ENCODE measurements around the gene BUB1B.

BUB1B gene

DNA sequence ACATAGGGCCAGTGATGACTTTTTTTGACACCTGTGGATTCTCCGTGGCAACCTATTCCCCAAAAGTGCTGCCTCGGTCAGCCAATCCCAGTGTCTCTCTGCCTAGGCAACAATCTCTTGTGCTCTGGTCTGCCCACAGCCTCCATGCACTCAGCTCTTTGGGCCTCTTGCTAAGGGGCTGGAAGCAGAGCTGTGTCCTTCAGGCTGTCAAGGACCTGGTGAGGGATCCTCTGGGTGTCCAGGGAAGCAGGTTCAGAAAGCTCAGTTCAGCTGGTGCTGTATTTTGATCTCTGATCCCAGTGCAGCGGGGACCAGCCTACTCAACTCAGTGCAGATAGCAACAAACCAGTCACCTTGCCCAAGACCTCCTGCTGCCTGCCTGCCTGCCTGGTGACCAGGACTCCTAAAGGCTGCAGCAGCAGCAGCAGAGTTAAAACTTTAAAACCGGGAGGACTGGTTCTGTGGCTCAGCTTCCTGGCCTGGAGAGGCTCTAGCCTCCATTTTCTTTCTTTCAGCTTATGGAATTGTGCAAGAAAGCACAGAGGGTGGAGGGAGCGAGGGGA lies 84.2 kb downstream of the BUB1B start:
- Mint-ChIP-seq H3K4me1 (ENCODE audit: low read depth) (no peaks in the 10 kb centered on the region), H3K36me3 (ENCODE audit: low read depth) (no peaks in the 10 kb centered on the region), H3K9me3 (no peaks in the 10 kb centered on the region), H3K4me3 (no peak overlapping the region), H3K27ac (no peak overlapping the region), H3K27me3 (peaks cover 45% of the 10 kb centered on the region)
- intact Hi-C loops (cut with micrococcal nuclease), result no loop called here

- Mint-ChIP-seq H3K9me3 (no peaks in the 10 kb centered on the region), H3K4me1 (ENCODE audit: low read depth) (no peaks in the 10 kb centered on the region), H3K27ac (no peak overlapping the region), H3K27me3 (peaks cover 41% of the 10 kb centered on the region), H3K36me3 (ENCODE audit: low read depth) (no peaks in the 10 kb centered on the region), H3K4me3 (no peak overlapping the region)
- intact Hi-C loops (cut with micrococcal nuclease), result no loop called here
Measured at GRCh38 chr15:40245666-40246450, 85.0 kb downstream of the BUB1B start.

DNA sequence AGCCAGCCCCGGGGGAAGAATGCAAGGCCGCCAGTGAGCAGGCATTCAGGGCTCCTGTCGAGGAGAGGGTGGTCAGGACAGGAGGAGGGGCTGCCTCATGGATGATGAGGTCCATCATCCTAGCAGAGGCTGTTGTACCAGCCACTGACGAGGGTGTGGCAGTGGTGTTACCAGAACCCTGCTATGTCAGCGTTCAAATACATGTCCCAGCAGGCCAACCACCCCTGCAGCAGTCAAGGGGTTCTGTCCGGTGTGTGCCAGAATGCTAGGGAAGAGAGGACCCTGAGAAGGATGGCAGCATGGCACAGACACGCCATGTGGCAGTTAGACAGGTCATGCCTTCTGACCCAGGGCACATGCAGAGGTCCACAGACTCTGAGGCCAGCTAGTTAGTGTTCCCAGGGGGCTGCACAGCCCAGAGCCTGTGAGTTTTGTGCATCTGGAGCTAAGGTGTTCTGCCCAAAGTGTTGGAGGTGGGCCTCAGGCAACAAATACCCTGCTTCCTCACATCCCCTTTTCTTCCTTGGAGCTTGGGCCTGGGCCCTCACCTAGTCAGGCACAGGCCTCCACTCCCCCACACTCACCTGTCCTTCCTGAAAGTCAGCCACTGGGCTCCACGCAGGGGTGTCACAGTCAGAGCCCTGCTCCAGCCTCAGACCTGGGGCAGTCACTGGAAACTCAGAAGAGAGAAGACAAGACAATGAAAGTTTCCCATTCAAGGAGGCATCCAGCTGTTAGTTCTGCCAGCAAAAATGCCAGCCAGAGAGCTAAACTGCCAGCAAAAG lies 85.8 kb downstream of the BUB1B start:
- H3K4me3 Mint-ChIP-seq, result no peak overlapping the region
- no peaks in the 10 kb centered on the region for H3K9me3 Mint-ChIP-seq
- no peak overlapping the region for H3K27ac Mint-ChIP-seq
- no peaks in the 10 kb centered on the region for H3K36me3 Mint-ChIP-seq (ENCODE audit: low read depth)
- no peaks in the 10 kb centered on the region for H3K4me1 Mint-ChIP-seq (ENCODE audit: low read depth)
- intact Hi-C loops (cut with micrococcal nuclease), result no loop called here
- peaks cover 44% of the 10 kb centered on the region for H3K27me3 Mint-ChIP-seq

GRCh38 chr15:40247406-40247971 lies 86.6 kb downstream of the BUB1B start:
- intact Hi-C loops (cut with micrococcal nuclease), result no loop called here
- Mint-ChIP-seq H3K9me3 (no peaks in the 10 kb centered on the region), H3K27ac (no peak overlapping the region), H3K4me3 (no peak overlapping the region), H3K36me3 (ENCODE audit: low read depth) (no peaks in the 10 kb centered on the region), H3K27me3 (peaks cover 48% of the 10 kb centered on the region), H3K4me1 (ENCODE audit: low read depth) (no peaks in the 10 kb centered on the region)

DNA sequence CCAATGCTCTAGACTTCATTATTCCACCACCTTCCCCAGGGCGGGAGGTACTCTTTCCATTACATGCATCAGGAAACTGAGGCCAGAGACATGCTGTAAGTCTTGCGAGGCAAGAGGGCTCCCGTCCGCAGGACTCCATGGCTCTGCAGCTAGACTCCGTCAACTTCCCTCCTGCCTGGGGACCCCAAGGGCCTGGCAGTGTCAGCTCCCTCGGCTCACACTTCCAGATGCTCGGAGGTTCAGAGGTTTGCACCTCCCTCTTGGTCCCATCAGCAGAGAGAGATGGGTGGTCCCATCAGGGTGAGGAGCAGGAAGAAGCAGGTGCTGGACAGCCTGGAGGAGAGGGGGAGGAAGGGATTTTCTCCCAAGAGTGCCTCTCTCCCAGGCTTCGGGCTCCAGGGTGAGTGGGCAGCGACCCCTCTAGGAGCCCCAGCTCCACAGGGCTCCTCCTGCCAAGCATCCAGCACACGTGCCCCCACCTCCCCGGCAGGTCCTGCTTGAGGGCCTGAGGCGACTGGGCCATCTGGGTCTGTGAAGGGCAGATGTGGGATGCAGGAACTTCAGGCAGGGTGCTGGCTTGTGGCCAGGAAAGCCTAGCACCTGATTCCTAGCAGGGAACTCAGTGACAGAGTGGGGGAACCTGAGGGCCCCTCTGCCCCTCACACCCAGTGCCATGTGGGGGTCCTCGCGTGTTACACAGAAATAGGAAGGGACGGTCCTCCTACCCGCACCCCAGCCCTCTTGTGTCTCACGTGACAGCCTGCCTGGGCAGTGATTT lies 87.3 kb downstream of the BUB1B start:
- no peaks in the 10 kb centered on the region for H3K36me3 Mint-ChIP-seq (ENCODE audit: low read depth)
- peaks cover 4% of the 10 kb centered on the region for H3K4me1 Mint-ChIP-seq (ENCODE audit: low read depth)
- H3K4me3 Mint-ChIP-seq, result no peak overlapping the region
- H3K27me3 Mint-ChIP-seq, result peaks cover 51% of the 10 kb centered on the region
- intact Hi-C loops (cut with micrococcal nuclease), result no loop called here
- H3K27ac Mint-ChIP-seq, result no peak overlapping the region
- H3K9me3 Mint-ChIP-seq, result no peaks in the 10 kb centered on the region

- no peak overlapping the region for H3K27ac Mint-ChIP-seq
- intact Hi-C loops (cut with micrococcal nuclease), result no loop called here
- peaks cover 61% of the 10 kb centered on the region for H3K27me3 Mint-ChIP-seq
- H3K4me1 Mint-ChIP-seq (ENCODE audit: low read depth), result peaks cover 7% of the 10 kb centered on the region
- no peaks in the 10 kb centered on the region for H3K9me3 Mint-ChIP-seq
- no peaks in the 10 kb centered on the region for H3K36me3 Mint-ChIP-seq (ENCODE audit: low read depth)
- H3K4me3 Mint-ChIP-seq, result no peak overlapping the region
Measured at GRCh38 chr15:40249477-40250303, 88.8 kb downstream of the BUB1B start.

DNA sequence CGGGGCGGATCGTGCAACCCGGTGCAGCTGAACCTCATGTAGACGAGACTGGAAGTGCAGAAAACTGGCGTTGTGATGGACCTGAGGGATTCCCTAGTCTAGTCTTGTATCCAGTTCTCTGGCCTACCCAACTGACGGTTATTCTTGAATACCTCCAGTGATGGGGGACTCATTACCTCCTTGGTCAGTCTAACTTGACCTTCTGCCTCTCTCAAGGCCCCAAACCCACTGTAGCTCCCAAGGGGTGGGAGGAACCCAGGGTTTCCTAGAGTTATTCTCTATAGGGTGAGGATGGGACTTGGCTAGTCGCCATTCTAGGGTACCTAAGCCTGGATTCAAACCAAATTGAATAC lies 89.4 kb downstream of the BUB1B start:
- Mint-ChIP-seq H3K27ac (no peak overlapping the region), H3K9me3 (no peaks in the 10 kb centered on the region)

DNA sequence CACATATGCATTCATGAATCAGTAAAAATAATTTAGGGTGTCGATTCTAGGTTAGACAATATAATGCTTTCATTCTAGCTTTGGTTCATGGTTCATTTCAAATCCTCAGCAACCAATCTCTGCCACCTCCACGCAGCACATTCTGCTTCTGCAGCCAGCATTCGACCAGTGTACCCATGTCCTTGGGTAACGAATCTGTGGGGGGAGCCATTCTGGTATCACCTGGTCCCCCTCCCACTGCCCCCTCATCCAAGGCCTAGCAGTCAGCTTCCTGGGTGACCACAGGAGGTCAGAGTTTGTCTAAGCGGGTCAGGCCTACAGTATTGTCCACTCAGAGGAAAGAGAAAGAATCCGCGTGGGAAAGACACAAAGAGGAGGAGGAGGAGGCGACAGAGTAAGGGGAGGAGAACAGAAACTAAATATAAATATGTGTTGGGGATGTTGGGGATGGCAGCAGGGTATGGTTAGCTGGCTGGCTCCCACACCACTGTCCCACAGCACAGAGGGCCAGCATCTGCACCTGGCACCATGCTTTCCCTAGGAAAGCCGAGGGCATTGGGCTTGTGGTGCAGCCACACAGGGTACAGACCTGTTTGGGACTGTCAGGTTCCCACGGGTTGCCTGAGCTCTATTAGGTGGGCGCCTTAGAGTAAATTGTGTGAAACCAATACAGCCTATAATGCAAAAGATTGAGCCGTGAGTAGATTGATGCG lies 90.1 kb downstream of the BUB1B start:
- Mint-ChIP-seq H3K4me3 (no peak overlapping the region), H3K27me3 (peaks cover 63% of the 10 kb centered on the region), H3K9me3 (no peaks in the 10 kb centered on the region), H3K4me1 (ENCODE audit: low read depth) (peaks cover 7% of the 10 kb centered on the region), H3K27ac (no peak overlapping the region), H3K36me3 (ENCODE audit: low read depth) (no peaks in the 10 kb centered on the region)
- intact Hi-C loops (cut with micrococcal nuclease), result no loop called here

More for the DNA sequence above, 89.4 kb downstream of the BUB1B start:
- intact Hi-C loops (cut with micrococcal nuclease), result no loop called here
- Mint-ChIP-seq H3K4me3 (no peak overlapping the region), H3K36me3 (ENCODE audit: low read depth) (no peaks in the 10 kb centered on the region), H3K4me1 (ENCODE audit: low read depth) (peaks cover 7% of the 10 kb centered on the region), H3K27me3 (peaks cover 63% of the 10 kb centered on the region)

GRCh38 chr15:40251486-40252140 lies 90.7 kb downstream of the BUB1B start:
- no peak overlapping the region for H3K27ac Mint-ChIP-seq

GRCh38 chr15:40252141-40252437 lies 91.2 kb downstream of the BUB1B start:
- Mint-ChIP-seq H3K27ac (no peak overlapping the region), H3K4me3 (no peak overlapping the region), H3K9me3 (no peaks in the 10 kb centered on the region), H3K27me3 (peaks cover 63% of the 10 kb centered on the region), H3K36me3 (ENCODE audit: low read depth) (no peaks in the 10 kb centered on the region), H3K4me1 (ENCODE audit: low read depth) (peaks cover 7% of the 10 kb centered on the region)
- intact Hi-C loops (cut with micrococcal nuclease), result no loop called here

More at GRCh38 chr15:40251486-40252140, 90.7 kb downstream of the BUB1B start:
- Mint-ChIP-seq H3K36me3 (ENCODE audit: low read depth) (no peaks in the 10 kb centered on the region), H3K27me3 (peaks cover 63% of the 10 kb centered on the region), H3K9me3 (no peaks in the 10 kb centered on the region), H3K4me3 (no peak overlapping the region), H3K4me1 (ENCODE audit: low read depth) (peaks cover 7% of the 10 kb centered on the region)
- intact Hi-C loops (cut with micrococcal nuclease), result no loop called here

GRCh38 chr15:40252438-40253166 lies 91.7 kb downstream of the BUB1B start:
- peaks cover 7% of the 10 kb centered on the region for H3K4me1 Mint-ChIP-seq (ENCODE audit: low read depth)
- intact Hi-C loops (cut with micrococcal nuclease), result loop anchor here (1.0 kb wide), 1 partner anchor 35 kb away; no protein-coding TSS in a partner anchor
- H3K36me3 Mint-ChIP-seq (ENCODE audit: low read depth), result no peaks in the 10 kb centered on the region
- no peak overlapping the region for H3K27ac Mint-ChIP-seq
- H3K4me3 Mint-ChIP-seq, result peak overlapping the region; percentile 57
- no peaks in the 10 kb centered on the region for H3K9me3 Mint-ChIP-seq
- peaks cover 60% of the 10 kb centered on the region for H3K27me3 Mint-ChIP-seq
